A673 (cell line): ENCODE data around the gene TRIM43B.
"Not testable (repeated sequence)": the region's sequence is repeated elsewhere in the genome, so short reads cannot be mapped to it uniquely, and the experiment has no call there.

ENCODE experiments used
- CTCF ChIP-seq: fragments of 300-800, 200-600 bp; sonication (generic); conservative IDR thresholded peaks from 2 replicates; pipeline ENCODE4 v1.5.1; 2017; ENCODE audit warnings: low read depth, mild to moderate bottlenecking, antibody characterized with exemption, low read length, moderate library complexity, mixed read lengths
- EZH2 ChIP-seq: fragments of 200-600 bp; sonication (generic); IDR thresholded peaks from 2 replicates; pipeline ENCODE4 v1.6.1; 2017; ENCODE audit warnings: borderline replicate concordance, low read depth, mild to moderate bottlenecking, mixed read lengths, antibody characterized with exemption, low read length; ENCODE audit not compliant: poor library complexity, severe bottlenecking

- TF ChIP-seq EZH2, CTCF: not testable (repeated sequence)
Measured at GRCh38 chr2:95427196-95427867, 57.2 kb downstream of the TRIM43B start.
